LNCaP clone FGC (cell line): Measurements from ENCODE around the gene LNP1.

ENCODE experiments used
- DNase-seq: peaks from one replicate; pipeline ENCODE4 v3.0.0-alpha.2; 2011; ENCODE audit warnings: low read depth
- H3K4me3 ChIP-seq: 2 replicates; pipeline ENCODE4 v1.5.1; 2011; ENCODE audit warnings: mild to moderate bottlenecking, low read depth, low read length, control low read depth
- TF ChIP-seq, protein P1 (sequence below): IDR thresholded peaks from 2 replicates; pipeline ENCODE4 v1.5.1; 2012; ENCODE audit warnings: mild to moderate bottlenecking; ENCODE audit not compliant: control insufficient read depth, insufficient read depth; ENCODE audit errors: extremely low read depth

The LNP1 gene

GRCh38 chr3:100427699-100428098, 26.4 kb downstream of the LNP1 start:
- no peak overlapping the region for H3K4me3 ChIP-seq
- TF ChIP-seq, protein P1, sequence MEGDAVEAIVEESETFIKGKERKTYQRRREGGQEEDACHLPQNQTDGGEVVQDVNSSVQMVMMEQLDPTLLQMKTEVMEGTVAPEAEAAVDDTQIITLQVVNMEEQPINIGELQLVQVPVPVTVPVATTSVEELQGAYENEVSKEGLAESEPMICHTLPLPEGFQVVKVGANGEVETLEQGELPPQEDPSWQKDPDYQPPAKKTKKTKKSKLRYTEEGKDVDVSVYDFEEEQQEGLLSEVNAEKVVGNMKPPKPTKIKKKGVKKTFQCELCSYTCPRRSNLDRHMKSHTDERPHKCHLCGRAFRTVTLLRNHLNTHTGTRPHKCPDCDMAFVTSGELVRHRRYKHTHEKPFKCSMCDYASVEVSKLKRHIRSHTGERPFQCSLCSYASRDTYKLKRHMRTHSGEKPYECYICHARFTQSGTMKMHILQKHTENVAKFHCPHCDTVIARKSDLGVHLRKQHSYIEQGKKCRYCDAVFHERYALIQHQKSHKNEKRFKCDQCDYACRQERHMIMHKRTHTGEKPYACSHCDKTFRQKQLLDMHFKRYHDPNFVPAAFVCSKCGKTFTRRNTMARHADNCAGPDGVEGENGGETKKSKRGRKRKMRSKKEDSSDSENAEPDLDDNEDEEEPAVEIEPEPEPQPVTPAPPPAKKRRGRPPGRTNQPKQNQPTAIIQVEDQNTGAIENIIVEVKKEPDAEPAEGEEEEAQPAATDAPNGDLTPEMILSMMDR: no peak
- DNase-seq: no peak

GRCh38 chr3:100429187-100429716, 27.9 kb downstream of the LNP1 start:
- TF ChIP-seq, protein P1: no peak
- DNase-seq: no peak
- no peak overlapping the region for H3K4me3 ChIP-seq

DNA sequence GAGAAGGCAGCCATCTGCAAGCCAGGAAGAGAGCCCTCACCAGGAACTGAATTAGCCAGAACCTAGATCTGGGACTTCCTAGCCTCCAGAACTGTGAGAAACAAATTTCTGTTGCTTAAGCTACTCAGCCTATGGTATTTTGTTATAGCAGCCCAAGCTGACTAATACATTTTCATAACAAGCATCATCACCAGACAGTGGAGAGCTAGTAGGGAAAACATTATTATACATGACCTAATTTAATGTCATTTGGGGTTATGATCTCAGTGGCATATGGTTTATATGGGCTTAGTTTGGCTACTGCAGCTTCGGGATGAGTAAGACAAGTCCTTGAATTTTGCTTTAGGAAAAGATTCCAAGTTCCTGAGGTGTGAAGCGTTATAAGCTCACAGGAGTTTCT, 35.6 kb downstream of the LNP1 start:
- TF ChIP-seq, protein P1: no peak
- H3K4me3 ChIP-seq: no peak overlapping the region
- DNase-seq: no peak

DNA sequence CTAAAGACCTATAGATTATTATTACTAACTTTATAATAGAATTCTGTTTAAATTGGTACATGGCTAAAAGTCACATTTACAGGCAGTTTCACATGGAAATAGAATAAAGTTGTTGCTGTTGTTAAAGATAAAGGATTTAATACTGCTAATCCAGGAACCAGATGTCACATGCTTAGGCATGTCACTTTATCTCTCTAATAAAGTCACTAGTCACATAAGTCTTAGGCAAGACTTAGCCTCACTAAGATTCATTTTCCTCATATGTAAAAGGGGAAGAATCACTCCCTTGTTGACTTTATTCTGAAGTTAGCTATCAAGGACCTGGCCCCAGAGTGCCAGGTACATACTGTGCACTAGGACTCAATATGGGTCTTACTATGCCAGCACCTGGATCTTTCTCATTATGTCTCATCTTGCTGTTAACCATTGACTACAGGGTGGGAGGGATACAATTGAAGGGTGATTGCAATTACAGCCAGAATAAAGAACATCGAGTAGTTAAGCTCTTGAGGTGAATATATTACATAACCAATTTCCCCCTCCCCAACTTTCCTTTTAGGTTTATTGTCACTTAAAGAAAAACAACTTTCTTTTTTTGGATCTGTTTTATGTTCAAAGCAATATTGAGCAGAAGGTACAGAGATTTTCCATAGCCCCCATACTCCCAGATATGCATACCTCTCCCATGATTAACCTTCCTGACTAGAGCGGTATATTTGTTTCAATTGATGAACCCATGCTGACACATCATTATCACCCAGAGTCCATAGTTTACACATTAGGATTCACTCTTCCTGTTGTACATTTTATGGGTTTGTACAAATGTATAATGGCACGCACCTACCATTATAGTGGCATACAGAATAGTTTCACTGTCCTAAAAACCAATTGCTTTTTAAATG, 36.6 kb downstream of the LNP1 start:
- no peak for DNase-seq
- TF ChIP-seq, protein P1: no peak
- no peak overlapping the region for H3K4me3 ChIP-seq

DNA sequence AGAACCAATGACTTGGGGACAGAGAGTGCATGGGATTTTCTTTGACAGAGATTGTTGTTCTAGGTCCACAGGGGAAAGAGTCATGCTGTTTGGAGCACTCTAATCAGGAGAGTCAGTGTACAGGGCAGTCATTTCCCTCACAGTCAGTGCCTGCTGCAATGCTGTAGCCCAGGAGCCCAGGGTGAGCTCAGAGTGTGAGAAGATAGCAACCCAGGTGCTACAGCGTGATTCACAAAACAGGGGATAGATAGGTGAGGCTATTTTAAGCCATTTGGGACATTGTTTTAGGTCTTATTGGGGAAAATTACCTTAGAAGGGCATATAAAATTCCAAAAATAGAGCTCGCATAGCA, 37.3 kb downstream of the LNP1 start:
- no peak overlapping the region for H3K4me3 ChIP-seq
- TF ChIP-seq, protein P1: no peak
- DNase-seq: no peak

GRCh38 chr3:100440895-100441294, 39.6 kb downstream of the LNP1 start:
- TF ChIP-seq, protein P1: no peak
- no peak for DNase-seq
- H3K4me3 ChIP-seq: no peak overlapping the region
